CD14-positive monocyte (primary cell): ENCODE measurements around the gene SLC6A7. TPM values are rescaled to one million over a fixed set of nuclear protein-coding genes. Genes with fewer than 3 reads are reported as not detected.
A peak's percentile ranks its signal among the peaks of the same experiment; 100 is the strongest.
"Not testable (repeated sequence)": the region's sequence is repeated elsewhere in the genome, so short reads cannot be mapped to it uniquely, and the experiment has no call there.

ENCODE experiments used
- DNase-seq, 3 donors: peaks; one replicate each; pipeline ENCODE4 v3.0.0-alpha.2; 2011 to 2022
- H2AFZ ChIP-seq: 2 replicates; pipeline ENCODE4 v1.6.0; 2012; ENCODE audit warnings: mild to moderate bottlenecking, low read depth, low read length, inconsistent platforms; ENCODE audit not compliant: insufficient read depth, poor library complexity, severe bottlenecking
- H3K27ac ChIP-seq, 2 donors: 1 replicate in 1 of 2; 2 replicates in 1 of 2; pipeline ENCODE4 v1.5.1; 2012 to 2013; ENCODE audit warnings: low read length in 2 of 2, control low read depth in 1 of 2, inconsistent platforms in 1 of 2, low read depth in 1 of 2, mild to moderate bottlenecking in 1 of 2
- H3K27me3 ChIP-seq, 2 donors: one replicate each; pipeline versions ENCODE4 v1.6.0 to v1.6.1; 2011 to 2013; ENCODE audit warnings: low read length in 2 of 2; ENCODE audit not compliant: control insufficient read depth in 2 of 2, insufficient read depth in 2 of 2
- H3K36me3 ChIP-seq, 2 donors: replicated peaks in 1 of 2; 1 replicate in 1 of 2; 2 replicates in 1 of 2; pipeline versions ENCODE4 v1.5.1 to v1.6.1; 2012 to 2013; ENCODE audit warnings: low read length in 2 of 2, control low read depth in 1 of 2, inconsistent platforms in 1 of 2, mild to moderate bottlenecking in 1 of 2; ENCODE audit not compliant: insufficient read depth in 2 of 2, control insufficient read depth in 1 of 2
- H3K4me1 ChIP-seq, 2 donors: 1 replicate in 1 of 2; 2 replicates in 1 of 2; pipeline versions ENCODE4 v1.5.1 to v1.6.1; 2012 to 2013; ENCODE audit warnings: low read length in 2 of 2, control low read depth in 1 of 2, inconsistent platforms in 1 of 2, mild to moderate bottlenecking in 1 of 2, moderate library complexity in 1 of 2; ENCODE audit not compliant: insufficient read depth in 2 of 2, control insufficient read depth in 1 of 2
- H3K4me2 ChIP-seq: replicated peaks from 2 replicates; pipeline ENCODE3; 2012; ENCODE audit warnings: low read length, moderate library complexity, mild to moderate bottlenecking; ENCODE audit not compliant: poor library complexity, severe bottlenecking; ENCODE audit errors: extremely low read depth
- H3K4me3 ChIP-seq, 3 experiments: fragments of 200-600 bp in 1 of 3; sonication (generic) in 1 of 3; replicated peaks in 1 of 3; 1 replicate in 2 of 3; 2 replicates in 1 of 3; pipeline ENCODE4 v1.5.1; 2011 to 2013; ENCODE audit warnings: low read length in 3 of 3, mild to moderate bottlenecking in 3 of 3, control low read depth in 2 of 3, low read depth in 2 of 3, inconsistent platforms in 1 of 3, moderate library complexity in 1 of 3
- H3K79me2 ChIP-seq: 2 replicates; pipeline ENCODE4 v1.6.0; 2012; ENCODE audit warnings: mild to moderate bottlenecking, control low read depth, inconsistent platforms, low read length, moderate library complexity; ENCODE audit not compliant: insufficient read depth
- H3K9ac ChIP-seq: 2 replicates; pipeline ENCODE4 v1.6.0; 2017; ENCODE audit warnings: low read length, mild to moderate bottlenecking; ENCODE audit not compliant: insufficient read depth, poor library complexity, severe bottlenecking
- H3K9me3 ChIP-seq, 2 donors: replicated peaks in 1 of 2; 1 replicate in 1 of 2; 2 replicates in 1 of 2; pipeline versions ENCODE4 v1.5.1 to v1.6.1; 2012 to 2013; ENCODE audit warnings: low read length in 2 of 2, control low read depth in 1 of 2; ENCODE audit not compliant: control insufficient read depth in 1 of 2, insufficient read depth in 1 of 2
- H4K20me1 ChIP-seq: 2 replicates; pipeline ENCODE4 v1.6.0; 2012; ENCODE audit warnings: mild to moderate bottlenecking, low read length, control low read depth, moderate library complexity; ENCODE audit not compliant: insufficient read depth
- H3K27ac Mint-ChIP-seq, 7 donors: one replicate each; pipeline ENCODE4 v1.8.0; 2020; ENCODE audit warnings: mild to moderate bottlenecking in 7 of 7, mixed read lengths in 7 of 7, moderate library complexity in 6 of 7, inconsistent platforms in 2 of 7
- H3K27me3 Mint-ChIP-seq, 3 donors: one replicate each; pipeline ENCODE4 v1.8.0; 2021 to 2022; ENCODE audit warnings: low read depth in 3 of 3, mild to moderate bottlenecking in 3 of 3, mixed read lengths in 3 of 3, moderate library complexity in 3 of 3, inconsistent platforms in 1 of 3
- H3K36me3 Mint-ChIP-seq, 2 donors: one replicate each; pipeline ENCODE4 v1.8.0; 2020; ENCODE audit warnings: mixed read lengths in 2 of 2, inconsistent platforms in 1 of 2, mild to moderate bottlenecking in 1 of 2
- H3K4me1 Mint-ChIP-seq: one replicate; pipeline ENCODE4 v1.8.0; 2020; ENCODE audit warnings: mild to moderate bottlenecking, mixed read lengths
- H3K4me3 Mint-ChIP-seq, 2 donors: one replicate each; pipeline ENCODE4 v1.8.0; 2020; ENCODE audit warnings: mild to moderate bottlenecking in 2 of 2, mixed read lengths in 2 of 2, moderate library complexity in 1 of 2
- H3K9me3 Mint-ChIP-seq, 7 donors: one replicate each; pipeline ENCODE4 v1.8.0; 2020 to 2022; ENCODE audit warnings: mixed read lengths in 7 of 7, mild to moderate bottlenecking in 6 of 7, moderate library complexity in 6 of 7, inconsistent platforms in 2 of 7
- WGBS: methylation state at CpG from one replicate; pipeline ENCODE4 v1.1.5; 2013; ENCODE audit warnings: missing lambda C conversion rate; ENCODE audit not compliant: insufficient coverage; 5-methylcytosine and 5-hydroxymethylcytosine counted together
- intact Hi-C, 2 donors: fragments of 100-400 bp; cut with micrococcal nuclease; formaldehyde crosslinking; loops; one replicate each; pipeline versions ENCODE4 v1.15.0 to v1.15.1; 2023
- polyA plus RNA-seq, 3 donors: library from polyadenylated mRNA; depleted of rRNA in 1 of 3; unstranded in 2 of 3; stranded (reverse) in 1 of 3; fragments of 300-500 nt in 2 of 3; fragments of >200 nt in 1 of 3; fragmentation: Illumina TruSeq in 2 of 3; gene quantifications; 1 replicate in 2 of 3; 2 replicates in 1 of 3; pipeline ENCODE4 v1.2.3, GENCODE V29; 2012 to 2021
- TF ChIP-seq, protein P1 (sequence below): fragments of 200-600 bp; IDR thresholded peaks from one replicate; pipeline ENCODE4 v1.8.0; 2022; ENCODE audit warnings: antibody characterized with exemption, mild to moderate bottlenecking

The SLC6A7 gene
- polyA plus RNA-seq, 3 donors = 0.07 TPM; not detected in 2

DNA sequence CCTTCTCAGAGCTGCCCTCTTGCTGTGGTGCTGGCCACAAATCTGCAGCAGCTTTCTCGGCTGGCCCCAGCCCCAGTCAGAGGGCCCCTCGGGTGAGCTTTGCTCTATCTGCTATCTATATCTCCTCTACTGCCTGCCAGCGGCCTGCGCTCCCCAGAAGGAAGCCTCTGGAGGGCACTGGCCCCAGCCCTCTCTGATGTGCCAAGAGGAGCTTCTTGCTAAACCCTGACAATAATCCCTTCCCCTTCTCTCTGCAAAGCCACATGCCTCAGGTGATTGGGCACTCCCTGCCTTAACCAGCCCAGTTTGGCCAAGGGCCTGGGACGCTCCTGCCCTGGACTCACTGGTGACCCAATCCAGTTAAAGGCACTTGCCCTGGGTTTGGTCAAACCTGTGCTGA, 57.0 kb downstream of the SLC6A7 start:
- Mint-ChIP-seq H3K27ac (peak overlapping the region in 1 of 7 donors; percentile 70), H3K9me3 (no peaks in the 10 kb centered on the region), H3K27me3 (peaks cover 1 to 4% (median 1%) of the 10 kb centered on the region in 3 donors), H3K4me3 (no peak overlapping the region), H3K4me1 (no peaks in the 10 kb centered on the region), H3K36me3 (no peaks in the 10 kb centered on the region)
- WGBS = 95% methylated on average over 4 of the region's 5 CpGs
- Histone ChIP-seq H3K9me3 (no peaks in the 10 kb centered on the region), H3K4me1 (no peaks in the 10 kb centered on the region), H3K4me2 (no peak overlapping the region), H3K79me2 (no peaks in the 10 kb centered on the region), H4K20me1 (no peaks in the 10 kb centered on the region), H3K27ac (no peak overlapping the region), H3K27me3 (no peaks in the 10 kb centered on the region), H3K9ac (no peak overlapping the region), H3K4me3 (no peak overlapping the region), H3K36me3 (no peaks in the 10 kb centered on the region), H2AFZ (no peak overlapping the region)
- TF ChIP-seq, protein P1, sequence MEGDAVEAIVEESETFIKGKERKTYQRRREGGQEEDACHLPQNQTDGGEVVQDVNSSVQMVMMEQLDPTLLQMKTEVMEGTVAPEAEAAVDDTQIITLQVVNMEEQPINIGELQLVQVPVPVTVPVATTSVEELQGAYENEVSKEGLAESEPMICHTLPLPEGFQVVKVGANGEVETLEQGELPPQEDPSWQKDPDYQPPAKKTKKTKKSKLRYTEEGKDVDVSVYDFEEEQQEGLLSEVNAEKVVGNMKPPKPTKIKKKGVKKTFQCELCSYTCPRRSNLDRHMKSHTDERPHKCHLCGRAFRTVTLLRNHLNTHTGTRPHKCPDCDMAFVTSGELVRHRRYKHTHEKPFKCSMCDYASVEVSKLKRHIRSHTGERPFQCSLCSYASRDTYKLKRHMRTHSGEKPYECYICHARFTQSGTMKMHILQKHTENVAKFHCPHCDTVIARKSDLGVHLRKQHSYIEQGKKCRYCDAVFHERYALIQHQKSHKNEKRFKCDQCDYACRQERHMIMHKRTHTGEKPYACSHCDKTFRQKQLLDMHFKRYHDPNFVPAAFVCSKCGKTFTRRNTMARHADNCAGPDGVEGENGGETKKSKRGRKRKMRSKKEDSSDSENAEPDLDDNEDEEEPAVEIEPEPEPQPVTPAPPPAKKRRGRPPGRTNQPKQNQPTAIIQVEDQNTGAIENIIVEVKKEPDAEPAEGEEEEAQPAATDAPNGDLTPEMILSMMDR = no peak
- intact Hi-C loops = no loop called here
- DNase-seq = no peak

DNA sequence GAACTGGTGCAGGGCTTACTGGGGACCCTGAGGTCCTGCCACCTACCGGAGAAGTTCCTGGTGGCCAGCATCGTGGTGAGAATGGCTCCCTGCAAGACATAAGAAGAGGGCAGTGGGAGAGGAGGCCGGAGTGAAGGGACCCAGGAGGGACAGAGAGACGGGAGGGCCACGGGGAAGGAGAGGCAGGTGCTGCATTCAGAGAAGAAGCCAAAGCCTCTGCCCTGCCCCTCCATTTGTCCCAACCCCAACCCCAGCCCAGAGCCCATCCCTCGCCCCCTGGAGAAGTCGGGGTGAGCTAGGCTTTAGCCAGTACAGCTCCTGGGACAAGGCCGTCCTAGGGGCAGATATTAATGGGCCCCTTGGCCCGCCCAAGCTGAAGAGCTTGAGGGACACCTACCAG, 57.9 kb downstream of the SLC6A7 start:
- Histone ChIP-seq H3K9me3 (no peaks in the 10 kb centered on the region), H3K9ac (no peak overlapping the region), H2AFZ (no peak overlapping the region), H3K36me3 (no peaks in the 10 kb centered on the region), H3K4me2 (no peak overlapping the region), H3K27me3 (no peaks in the 10 kb centered on the region), H3K4me1 (no peaks in the 10 kb centered on the region), H3K4me3 (no peak overlapping the region), H4K20me1 (no peaks in the 10 kb centered on the region), H3K27ac (no peak overlapping the region), H3K79me2 (no peaks in the 10 kb centered on the region)
- Mint-ChIP-seq H3K36me3 (no peaks in the 10 kb centered on the region), H3K9me3 (no peaks in the 10 kb centered on the region), H3K4me3 (no peak overlapping the region), H3K27me3 (peaks cover 1 to 4% (median 4%) of the 10 kb centered on the region in 3 donors), H3K4me1 (no peaks in the 10 kb centered on the region), H3K27ac (no peak overlapping the region)
- no peak for DNase-seq
- TF ChIP-seq, protein P1 = no peak
- intact Hi-C loops = no loop called here
- 96% methylated on average over 6 of the region's 9 CpGs for WGBS

DNA sequence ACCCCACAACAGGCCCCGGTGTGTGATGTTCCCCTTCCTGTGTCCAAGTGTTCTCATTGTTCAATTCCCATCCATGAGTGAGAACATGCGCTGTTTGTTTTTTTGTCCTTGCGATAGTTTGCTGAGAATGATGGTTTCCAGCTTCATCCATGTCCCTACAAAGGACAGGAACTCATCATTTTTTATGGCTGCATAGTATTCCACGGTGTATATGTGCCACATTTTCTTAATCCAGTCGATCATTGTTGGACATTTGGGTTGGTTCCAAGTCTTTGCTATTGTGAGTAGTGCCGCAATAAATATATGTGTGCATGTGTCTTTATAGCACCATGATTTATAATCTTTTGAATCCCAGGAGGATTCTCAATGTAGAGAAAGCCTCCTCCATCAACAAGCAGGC, 58.6 kb downstream of the SLC6A7 start:
- H3K9me3 Mint-ChIP-seq, H3K27ac ChIP-seq, H3K27ac Mint-ChIP-seq, H3K4me3 ChIP-seq, H3K27me3 ChIP-seq, H3K36me3 Mint-ChIP-seq, H3K4me3 Mint-ChIP-seq, H3K4me1 Mint-ChIP-seq, H3K4me2 ChIP-seq, H4K20me1 ChIP-seq, H3K36me3 ChIP-seq, H3K9me3 ChIP-seq, H3K79me2 ChIP-seq, H3K27me3 Mint-ChIP-seq, H3K9ac ChIP-seq, H3K4me1 ChIP-seq, intact Hi-C loops, DNase-seq, H2AFZ ChIP-seq: not testable (repeated sequence)
- no CpG with 5 or more reads among the region's 6 CpGs for WGBS
